Gastrocnemius medialis (tissue), 4 donors: ENCODE data around the gene KLF7.

Experiments
- CTCF ChIP-seq, 5 experiments: fragments of 450-650 bp in 3 of 5; fragments of 200-600 bp in 2 of 5; sonication (generic) in 2 of 5; IDR thresholded peaks in 4 of 5; conservative IDR thresholded peaks in 1 of 5; 1 replicate in 4 of 5; 2 replicates in 1 of 5; pipeline ENCODE4 v1.5.1; 2016 to 2019; ENCODE audit warnings: antibody characterized with exemption in 5 of 5, mild to moderate bottlenecking in 3 of 5, moderate library complexity in 3 of 5
- POLR2A ChIP-seq, 2 donors: fragments of 450-650 bp; IDR thresholded peaks; one replicate each; pipeline ENCODE4 v1.6.1; 2017; ENCODE audit warnings: antibody characterized with exemption in 2 of 2, mild to moderate bottlenecking in 2 of 2, moderate library complexity in 2 of 2

GRCh38 chr2:207083361-207084110 is 82.2 kb downstream of the KLF7 start:
- TF ChIP-seq CTCF (IDR thresholded peaks at IDR 0.05 in 4 of 5, conservative IDR thresholded peaks at IDR 0.05 in 1 of 5) (no peak), POLR2A (IDR thresholded peaks at IDR 0.05) (no peak)
